GM12891 (cell line): ENCODE measurements around the gene GRIK1.

Source experiments
- PAX5 ChIP-seq: IDR thresholded peaks from 2 replicates; pipeline ENCODE4 v1.6.1; 2011; ENCODE audit warnings: low read length, moderate library complexity, mild to moderate bottlenecking; ENCODE audit not compliant: insufficient read depth, severe bottlenecking
- POLR2A ChIP-seq: IDR thresholded peaks from 2 replicates; pipeline ENCODE4 v1.6.1; 2011; ENCODE audit warnings: low read depth, low read length, control low read depth
- POLR2AphosphoS5 ChIP-seq: IDR thresholded peaks from 2 replicates; pipeline ENCODE4 v1.6.1; 2011; ENCODE audit warnings: low read depth, low read length, control low read depth
- POU2F2 ChIP-seq: IDR thresholded peaks from 2 replicates; pipeline ENCODE4 v1.6.1; 2011; ENCODE audit warnings: low read depth, mild to moderate bottlenecking, control low read depth, low read length, moderate library complexity
- SPI1 ChIP-seq: IDR thresholded peaks from 2 replicates; pipeline ENCODE4 v1.6.1; 2011; ENCODE audit warnings: low read depth, low read length, control low read depth
- TAF1 ChIP-seq: IDR thresholded peaks from 2 replicates; pipeline ENCODE4 v1.6.1; 2011; ENCODE audit warnings: low read depth, low read length, control low read depth

- no peak for TF ChIP-seq POLR2AphosphoS5
- TF ChIP-seq POLR2A: no peak
- TF ChIP-seq SPI1: no peak
- no peak for TF ChIP-seq TAF1
- TF ChIP-seq PAX5: no peak
- TF ChIP-seq POU2F2: no peak
Observed at GRCh38 chr21:29678626-29679025, 261.2 kb downstream of the GRIK1 start.
